GM10266 (cell line): ENCODE results near the gene SCAF11.
"Not testable (repeated sequence)": the region's sequence is repeated elsewhere in the genome, so short reads cannot be mapped to it uniquely, and the experiment has no call there.

Experiments used
- DNase-seq: peaks from one replicate; pipeline ENCODE4 v3.0.0; 2012; ENCODE audit errors: extremely low spot score
- CTCF ChIP-seq: IDR thresholded peaks from 2 replicates; pipeline ENCODE4 v1.5.1; 2012; ENCODE audit warnings: mild to moderate bottlenecking, low read depth; ENCODE audit not compliant: control insufficient read depth, insufficient read depth; ENCODE audit errors: missing control alignments

The SCAF11 gene

GRCh38 chr12:45990468-45991283 lies at the start of gene SCAF11:
TSS of gene SCAF11 (minus strand) at chr12:45990574. CDS start at chr12:45964167, 26,407 bp downstream.
- TF ChIP-seq CTCF = peak; percentile 99
- DNase-seq = peak; percentile 95

GRCh38 chr12:46037066-46037465 lies 46.7 kb upstream of the SCAF11 start:
- DNase-seq = not testable (repeated sequence)

- no peak for TF ChIP-seq CTCF
These were observed 36.8 kb upstream of the SCAF11 start for GRCh38 chr12:46027172-46027571.

GRCh38 chr12:46024099-46024498 lies 33.7 kb upstream of the SCAF11 start:
- DNase-seq = no peak
- no peak for TF ChIP-seq CTCF

More at GRCh38 chr12:46027172-46027571, 36.8 kb upstream of the SCAF11 start:
- no peak for DNase-seq

- no peak for TF ChIP-seq CTCF
- no peak for DNase-seq
These were observed 30.4 kb upstream of the SCAF11 start for GRCh38 chr12:46020768-46021167.

- not testable (repeated sequence) for DNase-seq
These were observed 28.3 kb upstream of the SCAF11 start for GRCh38 chr12:46018712-46019111.

- not testable (repeated sequence) for DNase-seq
These were observed 27.5 kb upstream of the SCAF11 start for GRCh38 chr12:46017866-46018375.

- DNase-seq = no peak
These were observed 15.4 kb upstream of the SCAF11 start for GRCh38 chr12:46005823-46006222.

More at GRCh38 chr12:46005823-46006222, 15.4 kb upstream of the SCAF11 start:
- TF ChIP-seq CTCF = no peak
